SH-SY5Y (cell line): ENCODE data around the gene CYBA.

ENCODE experiments used
- GATA2 ChIP-seq: IDR thresholded peaks from 2 replicates; pipeline ENCODE4 v1.6.1; 2011; ENCODE audit warnings: mild to moderate bottlenecking, low read depth, low read length
- GATA3 ChIP-seq: IDR thresholded peaks from 2 replicates; pipeline ENCODE4 v1.6.1; 2011; ENCODE audit warnings: low read depth, mild to moderate bottlenecking, low read length, moderate library complexity

GRCh38 chr16:88649195-88649923 lies 1.5 kb downstream of the CYBA start:
- TF ChIP-seq GATA3, result no peak
- TF ChIP-seq GATA2, result no peak
